Measurements from ENCODE around the gene FKBP15. TPM values are rescaled to one million over a fixed set of nuclear protein-coding genes. Genes with fewer than 3 reads are reported as not detected.

The FKBP15 gene
- total and polyA plus RNA-seq, 4 experiments from 2014 or later = 1.9 to 34.9 (median 27.0) TPM

DNA sequence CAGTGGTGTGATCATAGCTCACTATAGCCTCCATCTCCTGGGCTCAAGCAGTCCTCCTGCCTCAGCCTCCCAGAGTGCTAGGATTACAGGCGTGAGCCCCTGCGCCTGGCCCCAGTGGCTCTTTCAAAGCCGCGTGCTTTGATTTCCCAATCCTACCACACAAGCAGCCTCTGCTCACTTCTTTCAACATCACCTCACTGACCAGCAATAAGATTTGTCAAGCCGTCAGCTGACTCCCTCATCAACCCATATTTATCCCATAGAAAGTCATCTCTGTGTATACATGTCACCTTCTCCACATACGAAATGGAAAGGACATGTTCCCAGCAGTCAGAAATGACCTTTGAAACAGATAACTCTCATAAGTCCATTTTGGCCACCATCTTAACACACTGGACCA, 44.3 kb downstream of the FKBP15 start:
- peaks cover 0 to 3% (median 0%) of the 10 kb centered on the region in 8 donors for H3K9me3 Mint-ChIP-seq
- ChIA-PET POLR2A (ENCODE audit: partially characterized antibody) (no interaction called here), CTCF (ENCODE audit: partially characterized antibody) (interaction anchor here (1.3 kb wide), 1 partner anchor 481 kb away, joined by 3 read pairs; no protein-coding TSS in a partner anchor)
- Histone ChIP-seq H3K4me1 (ENCODE audit: insufficient read depth, low read length) (no peaks in the 10 kb centered on the region), H3K36me3 (ENCODE audit: insufficient read depth, low read length) (peaks cover 51% of the 10 kb centered on the region), H3K27me3 (ENCODE audit: insufficient read depth, low read length) (no peaks in the 10 kb centered on the region), H3K9me3 (ENCODE audit: control insufficient read depth in 1 of 2, low read length in 2 of 2) (no peaks in the 10 kb centered on the region), H3K4me3 (ENCODE audit: low read length in 2 of 2) (no peak overlapping the region), H3K27ac (ENCODE audit: low read depth, low read length) (no peak overlapping the region)
- peak overlapping the region in 1 of 7 donors; percentile 22 for H3K27ac Mint-ChIP-seq
- no peak overlapping the region for H3K4me3 Mint-ChIP-seq
- DNase-seq = no peak
- peaks cover 0 to 7% (median under 1%) of the 10 kb centered on the region in 4 donors for H3K4me1 Mint-ChIP-seq
- no peaks in the 10 kb centered on the region for H3K27me3 Mint-ChIP-seq
- peaks cover 78 to 86% of the 10 kb centered on the region in 2 donors for H3K36me3 Mint-ChIP-seq
- intact Hi-C loops (cut with micrococcal nuclease) = no loop called here

DNA sequence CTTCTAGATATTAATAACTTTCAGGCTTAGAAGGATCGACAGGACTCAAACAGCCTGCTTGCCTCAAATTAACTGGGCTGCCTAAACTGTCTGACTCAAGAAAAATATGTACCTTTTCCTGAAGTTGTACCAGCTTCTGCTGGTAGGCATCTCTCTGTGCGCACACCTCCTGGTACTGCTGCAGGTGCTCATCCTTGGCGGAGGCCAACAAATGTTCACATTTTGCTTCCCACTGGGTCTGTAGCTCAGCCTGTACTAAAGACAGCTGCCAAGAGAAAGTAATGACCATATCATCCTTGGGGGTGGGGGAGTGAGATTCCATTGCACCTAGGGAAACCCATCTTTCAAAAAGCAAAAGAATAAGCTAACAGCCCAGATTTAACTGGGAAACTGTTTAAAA, 47.7 kb downstream of the FKBP15 start:
- Histone ChIP-seq H3K36me3 (ENCODE audit: insufficient read depth, low read length) (peaks cover 56% of the 10 kb centered on the region), H3K4me1 (ENCODE audit: insufficient read depth, low read length) (no peaks in the 10 kb centered on the region), H3K4me3 (ENCODE audit: low read length in 2 of 2) (no peak overlapping the region), H3K9me3 (ENCODE audit: control insufficient read depth in 1 of 2, low read length in 2 of 2) (no peaks in the 10 kb centered on the region), H3K27ac (ENCODE audit: low read depth, low read length) (no peak overlapping the region), H3K27me3 (ENCODE audit: insufficient read depth, low read length) (no peaks in the 10 kb centered on the region)
- intact Hi-C loops (cut with micrococcal nuclease) = no loop called here
- peaks cover 0 to 4% (median under 1%) of the 10 kb centered on the region in 4 donors for H3K4me1 Mint-ChIP-seq
- no peak overlapping the region for H3K4me3 Mint-ChIP-seq
- H3K9me3 Mint-ChIP-seq = peaks cover 0 to 3% (median 0%) of the 10 kb centered on the region in 8 donors
- ChIA-PET POLR2A (ENCODE audit: partially characterized antibody) (no interaction called here), CTCF (ENCODE audit: partially characterized antibody) (interaction anchor here (1.2 kb wide), 1 partner anchor 22 kb away, joined by 4 read pairs; the partner anchor contains the start of gene SLC31A2)
- H3K36me3 Mint-ChIP-seq = peaks cover 73 to 86% of the 10 kb centered on the region in 2 donors
- DNase-seq = no peak
- no peaks in the 10 kb centered on the region for H3K27me3 Mint-ChIP-seq
- H3K27ac Mint-ChIP-seq = no peak overlapping the region

DNA sequence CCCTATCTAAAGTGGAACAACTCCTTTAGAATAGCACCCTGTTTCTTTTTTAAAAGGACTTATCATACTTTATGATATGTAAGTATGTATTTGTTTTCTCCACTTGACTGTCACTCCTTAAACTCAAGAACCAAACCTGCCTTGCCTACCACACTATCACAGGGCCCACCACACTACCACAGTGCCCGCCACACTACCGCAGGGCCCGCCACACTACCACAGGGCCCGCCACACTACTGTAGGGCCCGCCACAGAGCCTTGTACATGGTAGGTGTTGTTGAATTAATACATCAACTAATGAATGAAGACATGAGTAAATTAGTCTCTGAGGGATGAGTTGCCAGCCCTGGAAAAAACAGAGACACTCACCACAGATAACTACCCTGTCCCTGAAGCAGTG, 52.3 kb downstream of the FKBP15 start:
- no peak overlapping the region for H3K27ac ChIP-seq (ENCODE audit: low read depth, low read length)
- no peak overlapping the region for H3K4me3 ChIP-seq (ENCODE audit: low read length in 2 of 2)
- H3K36me3 ChIP-seq (ENCODE audit: insufficient read depth, low read length) = peaks cover 79% of the 10 kb centered on the region
- Mint-ChIP-seq H3K27me3 (no peaks in the 10 kb centered on the region), H3K4me1 (no peaks in the 10 kb centered on the region), H3K9me3 (peaks cover 0 to 3% (median 0%) of the 10 kb centered on the region in 8 donors), H3K4me3 (no peak overlapping the region), H3K36me3 (peaks cover 65 to 90% of the 10 kb centered on the region in 2 donors), H3K27ac (peak overlapping the region in 1 of 7 donors; percentile 48)
- intact Hi-C loops (cut with micrococcal nuclease) = no loop called here
- no peaks in the 10 kb centered on the region for H3K27me3 ChIP-seq (ENCODE audit: insufficient read depth, low read length)
- CTCF ChIA-PET (ENCODE audit: partially characterized antibody) = no interaction called here
- no peaks in the 10 kb centered on the region for H3K9me3 ChIP-seq (ENCODE audit: control insufficient read depth in 1 of 2, low read length in 2 of 2)
- no peak for DNase-seq
- no peaks in the 10 kb centered on the region for H3K4me1 ChIP-seq (ENCODE audit: insufficient read depth, low read length)
- POLR2A ChIA-PET (ENCODE audit: partially characterized antibody) = no interaction called here

DNA sequence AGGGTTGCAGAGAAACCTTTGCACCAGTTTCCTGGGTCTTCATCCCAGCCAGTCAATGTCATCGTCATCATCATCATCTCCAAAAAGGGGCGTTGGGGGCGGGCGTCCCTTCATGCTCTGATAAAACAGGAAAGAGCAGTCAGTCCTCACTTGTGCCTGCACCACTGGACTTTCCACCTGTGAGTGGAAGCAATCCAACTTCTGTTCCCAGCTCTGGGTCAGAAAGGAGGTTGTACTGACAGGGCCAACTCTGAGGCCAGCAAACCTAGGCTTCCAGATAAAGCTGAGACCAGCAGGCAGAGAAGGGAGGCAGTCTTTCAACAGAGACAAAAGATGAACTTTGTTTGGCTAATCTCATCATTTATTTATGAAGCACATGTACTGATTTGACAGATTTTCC, 55.0 kb downstream of the FKBP15 start:
- H3K9me3 ChIP-seq (ENCODE audit: control insufficient read depth in 1 of 2, low read length in 2 of 2) = no peaks in the 10 kb centered on the region
- H3K27me3 Mint-ChIP-seq = no peaks in the 10 kb centered on the region
- H3K36me3 ChIP-seq (ENCODE audit: insufficient read depth, low read length) = peaks cover 71% of the 10 kb centered on the region
- no peaks in the 10 kb centered on the region for H3K4me1 ChIP-seq (ENCODE audit: insufficient read depth, low read length)
- CTCF ChIA-PET (ENCODE audit: partially characterized antibody) = no interaction called here
- no peak overlapping the region for H3K27ac Mint-ChIP-seq
- no peaks in the 10 kb centered on the region for H3K4me1 Mint-ChIP-seq
- H3K9me3 Mint-ChIP-seq = no peaks in the 10 kb centered on the region
- H3K27ac ChIP-seq (ENCODE audit: low read depth, low read length) = no peak overlapping the region
- no peak overlapping the region for H3K4me3 Mint-ChIP-seq
- H3K27me3 ChIP-seq (ENCODE audit: insufficient read depth, low read length) = no peaks in the 10 kb centered on the region
- intact Hi-C loops (cut with micrococcal nuclease) = no loop called here
- H3K36me3 Mint-ChIP-seq = peaks cover 62 to 89% of the 10 kb centered on the region in 2 donors
- DNase-seq = no peak
- POLR2A ChIA-PET (ENCODE audit: partially characterized antibody) = interaction anchor here (0.5 to 0.6 kb wide), 2 partner anchors 14 to 79 kb away, joined by 3 read pairs; no protein-coding TSS in a partner anchor
- no peak overlapping the region for H3K4me3 ChIP-seq (ENCODE audit: low read length in 2 of 2)

DNA sequence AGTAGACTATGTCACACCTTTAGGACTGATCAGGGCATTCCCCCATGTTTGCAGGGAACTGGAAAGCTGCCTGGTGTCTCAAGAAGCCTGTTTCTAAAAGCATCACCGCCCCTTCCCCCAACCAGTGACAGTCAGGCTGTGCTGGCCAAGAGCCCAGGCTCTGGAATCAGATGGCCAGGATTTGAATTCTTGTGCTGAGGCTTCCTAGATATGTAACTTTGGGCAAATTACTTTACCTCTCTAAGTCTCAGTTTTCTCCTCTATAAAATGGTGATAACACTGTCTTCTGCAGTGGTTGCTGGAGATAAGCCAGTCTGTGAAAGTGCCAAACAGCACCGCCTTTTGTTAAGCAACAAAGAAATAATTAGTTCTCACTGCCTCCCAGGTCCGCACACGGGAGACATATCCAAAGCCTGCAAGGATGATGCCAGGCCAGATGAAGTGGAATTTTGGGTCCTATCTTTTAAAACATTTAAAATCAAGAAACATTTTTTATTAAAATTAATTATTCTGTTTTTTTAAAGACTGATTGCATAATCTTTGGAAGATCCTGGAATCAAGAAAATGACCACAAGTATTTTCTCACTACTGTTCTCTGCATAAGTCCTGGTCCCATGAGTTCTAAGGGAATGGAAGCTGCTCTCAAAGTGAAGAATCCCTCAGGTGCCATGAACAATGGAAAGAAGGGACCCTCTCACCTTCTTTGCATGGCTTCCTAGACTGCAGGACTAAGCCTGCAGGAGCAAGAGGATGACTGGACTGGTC, 56.4 kb downstream of the FKBP15 start:
- H3K36me3 Mint-ChIP-seq = peaks cover 56 to 86% of the 10 kb centered on the region in 2 donors
- POLR2A ChIA-PET (ENCODE audit: partially characterized antibody) = no interaction called here
- H3K9me3 Mint-ChIP-seq = no peaks in the 10 kb centered on the region
- no peaks in the 10 kb centered on the region for H3K9me3 ChIP-seq (ENCODE audit: control insufficient read depth in 1 of 2, low read length in 2 of 2)
- H3K27me3 Mint-ChIP-seq = no peaks in the 10 kb centered on the region
- H3K27me3 ChIP-seq (ENCODE audit: insufficient read depth, low read length) = no peaks in the 10 kb centered on the region
- H3K4me3 Mint-ChIP-seq = no peak overlapping the region
- peaks cover 59% of the 10 kb centered on the region for H3K36me3 ChIP-seq (ENCODE audit: insufficient read depth, low read length)
- intact Hi-C loops (cut with micrococcal nuclease) = no loop called here
- H3K4me1 ChIP-seq (ENCODE audit: insufficient read depth, low read length) = no peaks in the 10 kb centered on the region
- no peak overlapping the region for H3K27ac ChIP-seq (ENCODE audit: low read depth, low read length)
- no peak overlapping the region for H3K27ac Mint-ChIP-seq
- DNase-seq = no peak
- no peak overlapping the region for H3K4me3 ChIP-seq (ENCODE audit: low read length in 2 of 2)
- no peaks in the 10 kb centered on the region for H3K4me1 Mint-ChIP-seq
- CTCF ChIA-PET (ENCODE audit: partially characterized antibody) = interaction anchor here (3.5 kb wide), 1 partner anchor 12 kb away, joined by 12 read pairs; the partner anchor contains the start of gene SLC31A2

DNA sequence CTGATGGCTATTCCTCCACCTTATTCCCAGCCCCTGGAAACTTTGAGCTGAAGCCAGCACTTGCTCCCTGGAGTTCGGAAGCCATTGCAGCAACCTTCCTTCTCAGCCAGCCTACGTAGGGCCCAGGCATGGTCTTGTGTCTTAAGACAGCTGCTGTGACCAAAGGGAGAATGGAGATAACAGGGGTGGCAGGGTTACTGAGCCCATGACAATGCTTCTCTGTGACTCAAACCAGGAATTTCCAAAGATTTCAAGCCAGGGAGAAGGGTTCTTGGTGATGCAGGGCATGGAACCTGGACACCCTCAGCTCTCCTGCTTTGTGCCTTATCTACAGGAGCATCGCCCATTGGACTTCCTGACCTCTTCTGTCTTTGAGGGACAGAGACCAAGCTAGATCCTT, 58.1 kb downstream of the FKBP15 start:
- H3K36me3 ChIP-seq (ENCODE audit: insufficient read depth, low read length) = peaks cover 42% of the 10 kb centered on the region
- Mint-ChIP-seq H3K36me3 (peaks cover 50 to 80% of the 10 kb centered on the region in 2 donors), H3K4me3 (no peak overlapping the region), H3K9me3 (no peaks in the 10 kb centered on the region), H3K27ac (peak overlapping the region in 2 of 7 donors; percentile 66 to 80), H3K4me1 (peaks cover 0 to 2% (median 0%) of the 10 kb centered on the region in 4 donors), H3K27me3 (no peaks in the 10 kb centered on the region)
- no peaks in the 10 kb centered on the region for H3K27me3 ChIP-seq (ENCODE audit: insufficient read depth, low read length)
- POLR2A ChIA-PET (ENCODE audit: partially characterized antibody) = interaction anchor here (1.0 kb wide), 1 partner anchor 12 kb away, joined by 4 read pairs; the partner anchor contains the start of gene SLC31A2
- H3K27ac ChIP-seq (ENCODE audit: low read depth, low read length) = no peak overlapping the region
- intact Hi-C loops (cut with micrococcal nuclease) = no loop called here
- DNase-seq = no peak
- H3K4me1 ChIP-seq (ENCODE audit: insufficient read depth, low read length) = no peaks in the 10 kb centered on the region
- CTCF ChIA-PET (ENCODE audit: partially characterized antibody) = interaction anchor here (1.0 to 3.5 kb wide), 2 partner anchors 11 to 110 kb away, joined by 3 to 12 read pairs; partner anchors contain the start of gene SLC31A2
- no peak overlapping the region for H3K4me3 ChIP-seq (ENCODE audit: low read length in 2 of 2)
- no peaks in the 10 kb centered on the region for H3K9me3 ChIP-seq (ENCODE audit: control insufficient read depth in 1 of 2, low read length in 2 of 2)

DNA sequence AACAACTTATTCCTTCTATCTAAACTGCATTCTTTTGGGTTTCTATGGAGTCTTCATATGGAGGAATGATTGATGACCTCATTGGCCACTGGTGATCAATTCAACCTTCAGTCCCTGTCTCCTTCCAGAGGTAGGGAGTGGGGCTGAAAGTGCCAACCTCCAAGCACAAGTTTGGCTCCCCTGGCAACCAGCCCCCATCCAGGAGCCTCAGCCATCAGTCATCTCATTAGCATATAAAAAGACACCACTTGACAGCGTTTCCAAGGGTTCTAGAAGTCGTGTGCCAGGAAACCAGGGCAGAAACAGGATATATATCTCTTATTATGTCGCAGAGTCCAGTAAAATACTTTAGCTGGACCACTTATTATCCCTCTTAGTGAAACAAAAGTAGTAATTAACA, 60.5 kb downstream of the FKBP15 start:
- H3K36me3 ChIP-seq (ENCODE audit: insufficient read depth, low read length) = peaks cover 21% of the 10 kb centered on the region
- POLR2A ChIA-PET (ENCODE audit: partially characterized antibody) = no interaction called here
- H3K36me3 Mint-ChIP-seq = peaks cover 33 to 58% of the 10 kb centered on the region in 2 donors
- peak overlapping the region in 1 of 7 donors; percentile 67 for H3K27ac Mint-ChIP-seq
- CTCF ChIA-PET (ENCODE audit: partially characterized antibody) = no interaction called here
- H3K27ac ChIP-seq (ENCODE audit: low read depth, low read length) = no peak overlapping the region
- H3K4me3 Mint-ChIP-seq = no peak overlapping the region
- H3K4me3 ChIP-seq (ENCODE audit: low read length in 2 of 2) = no peak overlapping the region
- peaks cover 11 to 15% (median 13%) of the 10 kb centered on the region in 4 donors for H3K4me1 Mint-ChIP-seq
- H3K27me3 Mint-ChIP-seq = no peaks in the 10 kb centered on the region
- H3K9me3 Mint-ChIP-seq = no peaks in the 10 kb centered on the region
- intact Hi-C loops (cut with micrococcal nuclease) = no loop called here
- H3K9me3 ChIP-seq (ENCODE audit: control insufficient read depth in 1 of 2, low read length in 2 of 2) = no peaks in the 10 kb centered on the region
- H3K27me3 ChIP-seq (ENCODE audit: insufficient read depth, low read length) = no peaks in the 10 kb centered on the region
- DNase-seq = no peak
- H3K4me1 ChIP-seq (ENCODE audit: insufficient read depth, low read length) = peaks cover 13% of the 10 kb centered on the region
